ENCODE data around the gene ACTL10. TPM values are rescaled to one million over a fixed set of nuclear protein-coding genes. Genes with fewer than 3 reads are reported as not detected.

The ACTL10 gene
- total RNA-seq, 6 experiments from 2014 or later = 0.20 to 1.1 (median 0.56) TPM; not detected in 1

DNA sequence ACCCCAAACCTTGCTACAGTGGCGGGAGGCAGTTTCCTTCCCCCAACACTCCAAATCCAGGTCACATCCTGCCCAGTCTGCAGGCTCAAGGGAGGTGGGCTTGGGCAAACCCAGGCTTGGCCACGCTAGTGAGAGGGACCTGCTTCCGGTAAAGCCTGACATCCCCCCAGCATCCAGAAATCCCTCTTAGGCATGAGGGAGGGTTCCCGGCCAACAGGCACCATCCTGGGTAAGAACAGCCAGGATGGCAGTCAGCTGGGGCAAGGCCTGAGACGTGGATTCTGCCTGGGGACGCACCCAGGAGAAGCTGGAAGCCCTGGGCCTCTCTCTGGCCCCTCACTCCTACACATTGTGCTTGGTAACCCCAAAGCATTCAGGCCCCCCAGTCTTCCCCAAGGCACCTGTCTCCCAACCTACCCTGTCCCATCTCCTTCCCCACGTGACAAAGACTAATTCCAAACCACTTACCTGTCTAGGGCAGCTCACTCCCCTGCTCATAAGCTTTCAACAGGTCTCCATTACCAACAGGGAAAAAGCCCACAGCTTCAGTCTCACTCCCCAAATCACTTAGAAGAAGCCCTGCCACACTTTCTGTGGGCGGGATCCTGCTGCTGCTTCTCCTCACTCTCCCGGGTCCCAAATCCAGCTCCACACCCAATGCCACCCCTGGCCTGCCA, 2.5 kb upstream of the ACTL10 start:
- ATAC-seq = no peak
- Histone ChIP-seq H3K4me3 (peak overlapping the region; percentile 61 to 87 (median 74)), H3K36me3 (no peaks in the 10 kb centered on the region), H3K27me3 (no peaks in the 10 kb centered on the region), H3K4me1 (peaks cover 0 to 22% (median 7%) of the 10 kb centered on the region in 4 donors), H3K27ac (peak overlapping the region; percentile 55 to 79 (median 59)), H3K9me3 (no peaks in the 10 kb centered on the region)
- DNase-seq = no peak
- 13% methylated on average over 3 of the region's 9 CpGs for WGBS (ENCODE audit: insufficient coverage, low coverage, low lambda C conversion rate, missing lambda C conversion rate)
- no peak for TF ChIP-seq POLR2A (IDR thresholded peaks at IDR 0.05)
- TF ChIP-seq, protein P1, sequence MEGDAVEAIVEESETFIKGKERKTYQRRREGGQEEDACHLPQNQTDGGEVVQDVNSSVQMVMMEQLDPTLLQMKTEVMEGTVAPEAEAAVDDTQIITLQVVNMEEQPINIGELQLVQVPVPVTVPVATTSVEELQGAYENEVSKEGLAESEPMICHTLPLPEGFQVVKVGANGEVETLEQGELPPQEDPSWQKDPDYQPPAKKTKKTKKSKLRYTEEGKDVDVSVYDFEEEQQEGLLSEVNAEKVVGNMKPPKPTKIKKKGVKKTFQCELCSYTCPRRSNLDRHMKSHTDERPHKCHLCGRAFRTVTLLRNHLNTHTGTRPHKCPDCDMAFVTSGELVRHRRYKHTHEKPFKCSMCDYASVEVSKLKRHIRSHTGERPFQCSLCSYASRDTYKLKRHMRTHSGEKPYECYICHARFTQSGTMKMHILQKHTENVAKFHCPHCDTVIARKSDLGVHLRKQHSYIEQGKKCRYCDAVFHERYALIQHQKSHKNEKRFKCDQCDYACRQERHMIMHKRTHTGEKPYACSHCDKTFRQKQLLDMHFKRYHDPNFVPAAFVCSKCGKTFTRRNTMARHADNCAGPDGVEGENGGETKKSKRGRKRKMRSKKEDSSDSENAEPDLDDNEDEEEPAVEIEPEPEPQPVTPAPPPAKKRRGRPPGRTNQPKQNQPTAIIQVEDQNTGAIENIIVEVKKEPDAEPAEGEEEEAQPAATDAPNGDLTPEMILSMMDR (IDR thresholded peaks at IDR 0.05) = no peak
- intact Hi-C loops (cut with DNase I) = no loop called here

DNA sequence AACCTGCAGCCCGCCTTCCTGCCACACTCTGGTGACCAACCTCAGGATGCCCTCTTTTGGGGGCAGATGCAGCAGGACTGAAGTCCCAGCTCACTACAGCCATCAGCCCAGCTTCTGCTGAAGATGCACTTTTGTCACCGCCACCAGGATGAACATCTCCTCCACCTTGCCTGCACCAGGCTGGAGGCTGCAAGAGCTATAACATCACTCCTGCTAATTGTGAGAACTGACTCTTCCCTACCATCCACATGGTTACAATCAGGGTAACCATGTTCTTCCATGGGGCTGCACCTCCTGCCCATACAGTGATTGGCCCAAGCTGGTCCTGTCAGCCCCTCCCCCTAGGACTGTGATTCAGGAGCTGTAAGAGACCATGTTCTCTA, 2.0 kb upstream of the ACTL10 start:
- H3K4me1 ChIP-seq = peaks cover 0 to 22% (median 7%) of the 10 kb centered on the region in 4 donors
- intact Hi-C loops (cut with DNase I) = no loop called here

DNA sequence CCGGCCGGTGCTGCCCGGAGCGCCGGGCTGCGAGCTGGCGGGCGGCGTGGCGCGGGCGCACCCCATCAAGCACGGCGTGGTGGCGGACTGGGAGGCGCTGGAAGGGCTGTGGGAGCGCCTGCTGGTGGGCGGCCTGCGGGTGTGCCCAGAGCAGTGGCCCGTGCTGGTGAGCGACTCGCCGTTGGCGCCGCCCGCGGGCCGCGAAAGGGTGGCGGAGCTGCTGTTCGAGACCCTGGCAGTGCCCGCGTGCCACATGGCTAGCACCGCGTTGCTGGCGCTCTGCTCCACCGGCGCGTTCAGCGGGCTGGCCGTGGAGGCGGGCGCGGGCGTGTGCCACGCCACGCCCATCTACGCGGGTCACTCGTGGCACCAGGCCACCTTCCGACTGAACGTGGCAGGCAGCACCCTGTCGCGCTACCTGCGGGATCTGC, 517 bp downstream of the ACTL10 start:
- H3K9me3 ChIP-seq = no peaks in the 10 kb centered on the region
- intact Hi-C loops (cut with DNase I) = no loop called here
- DNase-seq = peak; percentile 74 to 81 (median 80)
- no peak for TF ChIP-seq POLR2A (IDR thresholded peaks at IDR 0.05)
- TF ChIP-seq, protein P1 (IDR thresholded peaks at IDR 0.05) = no peak
- ATAC-seq = peak; percentile 32 to 56 (median 40)
- WGBS (ENCODE audit: insufficient coverage, low coverage, low lambda C conversion rate, missing lambda C conversion rate) = no CpG with 5 or more reads among the region's 55 CpGs
- no peaks in the 10 kb centered on the region for H3K27me3 ChIP-seq
- peak overlapping the region; percentile 52 to 60 (median 55) for H3K4me3 ChIP-seq
- H3K4me1 ChIP-seq = peaks cover 0 to 22% (median 7%) of the 10 kb centered on the region in 4 donors
- peaks cover 0 to 1% (median 0%) of the 10 kb centered on the region in 4 donors for H3K36me3 ChIP-seq
- H3K27ac ChIP-seq = peak overlapping the region; percentile 39 to 60 (median 53)

More for the DNA sequence above, 2.0 kb upstream of the ACTL10 start:
- no CpG with 5 or more reads among the region's 2 CpGs for WGBS (ENCODE audit: insufficient coverage, low coverage, low lambda C conversion rate, missing lambda C conversion rate)
- Histone ChIP-seq H3K4me3 (no peak overlapping the region), H3K9me3 (no peaks in the 10 kb centered on the region), H3K36me3 (no peaks in the 10 kb centered on the region), H3K27me3 (no peaks in the 10 kb centered on the region), H3K27ac (no peak overlapping the region)
- TF ChIP-seq POLR2A (IDR thresholded peaks at IDR 0.05) = no peak
- TF ChIP-seq, protein P1 (IDR thresholded peaks at IDR 0.05) = no peak
- no peak for ATAC-seq
- DNase-seq = no peak

DNA sequence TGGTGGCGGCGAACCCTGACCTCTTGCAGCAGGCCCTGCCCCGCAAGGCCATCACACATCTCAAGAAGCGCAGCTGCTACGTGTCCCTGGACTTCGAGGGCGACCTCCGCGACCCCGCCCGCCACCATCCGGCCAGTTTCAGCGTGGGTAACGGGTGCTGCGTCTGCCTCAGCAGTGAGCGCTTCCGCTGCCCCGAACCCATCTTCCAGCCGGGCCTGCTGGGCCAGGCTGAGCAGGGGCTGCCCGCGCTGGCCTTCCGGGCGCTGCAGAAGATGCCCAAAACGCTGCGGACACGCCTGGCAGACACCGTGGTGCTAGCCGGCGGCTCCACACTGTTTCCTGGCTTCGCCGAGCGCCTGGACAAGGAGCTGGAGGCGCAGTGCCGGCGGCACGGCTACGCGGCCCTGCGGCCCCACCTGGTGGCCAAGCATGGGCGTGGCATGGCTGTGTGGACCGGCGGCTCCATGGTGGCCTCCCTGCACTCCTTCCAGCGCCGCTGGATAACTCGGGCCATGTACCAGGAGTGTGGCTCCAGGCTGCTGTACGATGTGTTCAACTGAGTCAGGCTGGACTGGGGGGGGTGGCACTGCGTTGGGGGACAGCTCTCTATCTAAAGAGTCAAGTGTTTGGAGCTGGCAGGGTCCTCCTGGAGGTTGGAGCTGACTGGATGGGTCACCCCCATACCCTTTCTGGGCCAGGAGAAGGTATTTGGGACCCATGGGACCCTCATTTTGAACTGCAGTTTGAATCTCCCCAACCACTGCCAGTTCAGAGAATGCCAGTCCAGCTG, 1.1 kb downstream of the ACTL10 start:
- intact Hi-C loops (cut with DNase I) = no loop called here
- H3K9me3 ChIP-seq = no peaks in the 10 kb centered on the region
- H3K36me3 ChIP-seq = peaks cover 0 to 1% (median 0%) of the 10 kb centered on the region in 4 donors
- H3K4me1 ChIP-seq = peaks cover 0 to 21% (median 4%) of the 10 kb centered on the region in 4 donors
- peak overlapping the region; percentile 52 to 60 (median 55) for H3K4me3 ChIP-seq
- peak overlapping the region in 1 of 3 donors; percentile 47 for H3K27ac ChIP-seq
- H3K27me3 ChIP-seq = no peaks in the 10 kb centered on the region
- no CpG with 5 or more reads among the region's 47 CpGs for WGBS (ENCODE audit: insufficient coverage, low coverage, low lambda C conversion rate, missing lambda C conversion rate)
- peak; percentile 81 to 85 (median 84) for DNase-seq
- TF ChIP-seq, protein P1 (IDR thresholded peaks at IDR 0.05) = peak; percentile 81 to 95 (median 86)
- no peak for TF ChIP-seq POLR2A (IDR thresholded peaks at IDR 0.05)
- peak; percentile 69 to 80 (median 74) for ATAC-seq
